Activated CD8-positive, alpha-beta T cell treated with anti-CD3 and anti-CD28 coated beads, Interleukin-2, amount 10 ng/mL, durations not matched to agents 7 days and 5 days (primary cell): ENCODE data around the gene SOD3. TPM values are rescaled to one million over a fixed set of nuclear protein-coding genes. Genes with fewer than 3 reads are reported as not detected.

ENCODE experiments used
- ATAC-seq: fragments of 150-1000 bp; cut with Tn5 transposase; one replicate; pipeline ENCODE4 v1.10.0; 2021; ENCODE audit warnings: moderate library complexity
- CTCF ChIA-PET: fragments of 350-600 bp; sonication (Branson Sonifier 250); formaldehyde crosslinking; loops from one replicate; lab custom pipeline; 2021; ENCODE audit warnings: antibody characterized with exemption; lab: Charles Lee
- POLR2A ChIA-PET: fragments of 350-600 bp; sonication (Branson Sonifier 250); formaldehyde crosslinking; loops from one replicate; lab custom pipeline; 2021; ENCODE audit warnings: antibody characterized with exemption; lab: Charles Lee
- DNase-seq: peaks from one replicate; pipeline ENCODE4 v3.0.0-alpha.2; 2020
- H3K27ac Mint-ChIP-seq: one replicate; pipeline ENCODE4 v1.8.0; 2021; ENCODE audit warnings: mild to moderate bottlenecking, mixed read lengths
- H3K27me3 Mint-ChIP-seq: one replicate; pipeline ENCODE4 v1.8.0; 2021; ENCODE audit warnings: low read depth, mixed read lengths
- H3K36me3 Mint-ChIP-seq: one replicate; pipeline ENCODE4 v1.8.0; 2021; ENCODE audit warnings: low read depth, mixed read lengths
- H3K4me1 Mint-ChIP-seq: one replicate; pipeline ENCODE4 v1.8.0; 2021; ENCODE audit warnings: low read depth, mixed read lengths
- H3K4me3 Mint-ChIP-seq: one replicate; pipeline ENCODE4 v1.8.0; 2021; ENCODE audit warnings: mild to moderate bottlenecking, mixed read lengths
- H3K9me3 Mint-ChIP-seq: one replicate; pipeline ENCODE4 v1.8.0; 2022; ENCODE audit warnings: mixed read lengths; ENCODE audit not compliant: insufficient read depth
- total RNA-seq, 2 experiments: library from RNA; stranded (reverse); gene quantifications; one replicate each; pipeline ENCODE4 v1.2.3, GENCODE V29; 2021

Gene SOD3
- total RNA-seq, 2 experiments from 2014 or later: not detected

- ATAC-seq (no peak), DNase-seq (no peak)
- Mint-ChIP-seq H3K4me3 (no peak overlapping the region), H3K9me3 (no peaks in the 10 kb centered on the region), H3K27me3 (no peaks in the 10 kb centered on the region), H3K36me3 (no peaks in the 10 kb centered on the region), H3K27ac (no peak overlapping the region), H3K4me1 (no peaks in the 10 kb centered on the region)
- CTCF ChIA-PET: no interaction called here
- POLR2A ChIA-PET: no interaction called here
These were observed 42.4 kb downstream of the SOD3 start for GRCh38 chr4:24837781-24838180.

GRCh38 chr4:24840362-24840761 is 45.0 kb downstream of the SOD3 start:
- Mint-ChIP-seq H3K27me3 (no peaks in the 10 kb centered on the region), H3K36me3 (no peaks in the 10 kb centered on the region), H3K4me3 (no peak overlapping the region), H3K27ac (no peak overlapping the region), H3K9me3 (no peaks in the 10 kb centered on the region), H3K4me1 (no peaks in the 10 kb centered on the region)
- ChIA-PET POLR2A (no interaction called here), CTCF (no interaction called here)
- ATAC-seq: no peak
- DNase-seq: no peak

- Mint-ChIP-seq H3K4me3 (no peak overlapping the region), H3K36me3 (no peaks in the 10 kb centered on the region), H3K27ac (no peak overlapping the region), H3K27me3 (no peaks in the 10 kb centered on the region), H3K4me1 (no peaks in the 10 kb centered on the region), H3K9me3 (no peaks in the 10 kb centered on the region)
- POLR2A ChIA-PET: no interaction called here
- DNase-seq: no peak
- CTCF ChIA-PET: no interaction called here
- no peak for ATAC-seq
These were observed 45.6 kb downstream of the SOD3 start for GRCh38 chr4:24840826-24841543.

GRCh38 chr4:24842356-24842755 is 47.0 kb downstream of the SOD3 start:
- ATAC-seq (no peak), DNase-seq (no peak)
- Mint-ChIP-seq H3K36me3 (no peaks in the 10 kb centered on the region), H3K27me3 (no peaks in the 10 kb centered on the region), H3K9me3 (no peaks in the 10 kb centered on the region), H3K27ac (no peak overlapping the region), H3K4me1 (no peaks in the 10 kb centered on the region), H3K4me3 (no peak overlapping the region)
- ChIA-PET CTCF (no interaction called here), POLR2A (no interaction called here)

GRCh38 chr4:24843096-24843495 is 47.7 kb downstream of the SOD3 start:
- H3K36me3 Mint-ChIP-seq: no peaks in the 10 kb centered on the region
- H3K9me3 Mint-ChIP-seq: no peaks in the 10 kb centered on the region
- H3K4me3 Mint-ChIP-seq: no peak overlapping the region
- DNase-seq: no peak
- CTCF ChIA-PET: no interaction called here
- POLR2A ChIA-PET: no interaction called here
- no peaks in the 10 kb centered on the region for H3K4me1 Mint-ChIP-seq
- H3K27me3 Mint-ChIP-seq: no peaks in the 10 kb centered on the region
- H3K27ac Mint-ChIP-seq: no peak overlapping the region
- ATAC-seq: no peak

- ChIA-PET POLR2A (no interaction called here), CTCF (no interaction called here)
- ATAC-seq (no peak), DNase-seq (no peak)
- Mint-ChIP-seq H3K9me3 (no peaks in the 10 kb centered on the region), H3K27me3 (no peaks in the 10 kb centered on the region), H3K36me3 (no peaks in the 10 kb centered on the region), H3K4me3 (no peak overlapping the region), H3K4me1 (no peaks in the 10 kb centered on the region), H3K27ac (no peak overlapping the region)
These were observed 49.8 kb downstream of the SOD3 start for GRCh38 chr4:24845132-24845531.

- CTCF ChIA-PET: no interaction called here
- POLR2A ChIA-PET: no interaction called here
- Mint-ChIP-seq H3K9me3 (no peaks in the 10 kb centered on the region), H3K27ac (no peak overlapping the region), H3K27me3 (no peaks in the 10 kb centered on the region), H3K4me1 (no peaks in the 10 kb centered on the region), H3K36me3 (no peaks in the 10 kb centered on the region), H3K4me3 (no peak overlapping the region)
- no peak for DNase-seq
- ATAC-seq: no peak
These were observed 50.5 kb downstream of the SOD3 start for GRCh38 chr4:24845902-24846301.

GRCh38 chr4:24846716-24847115 is 51.3 kb downstream of the SOD3 start:
- ChIA-PET POLR2A (no interaction called here), CTCF (no interaction called here)
- Mint-ChIP-seq H3K4me1 (no peaks in the 10 kb centered on the region), H3K36me3 (no peaks in the 10 kb centered on the region), H3K27ac (no peak overlapping the region), H3K9me3 (no peaks in the 10 kb centered on the region), H3K27me3 (no peaks in the 10 kb centered on the region), H3K4me3 (no peak overlapping the region)
- DNase-seq (no peak), ATAC-seq (no peak)

GRCh38 chr4:24849351-24849750 is 54.0 kb downstream of the SOD3 start:
- H3K4me1 Mint-ChIP-seq: no peaks in the 10 kb centered on the region
- no peaks in the 10 kb centered on the region for H3K9me3 Mint-ChIP-seq
- no peak overlapping the region for H3K4me3 Mint-ChIP-seq
- H3K36me3 Mint-ChIP-seq: no peaks in the 10 kb centered on the region
- no peak for ATAC-seq
- H3K27ac Mint-ChIP-seq: no peak overlapping the region
- ChIA-PET POLR2A (no interaction called here), CTCF (no interaction called here)
- H3K27me3 Mint-ChIP-seq: peaks cover 3% of the 10 kb centered on the region
- DNase-seq: no peak

GRCh38 chr4:24849756-24850155 is 54.4 kb downstream of the SOD3 start:
- no peak for ATAC-seq
- no peaks in the 10 kb centered on the region for H3K9me3 Mint-ChIP-seq
- no peak overlapping the region for H3K27ac Mint-ChIP-seq
- CTCF ChIA-PET: no interaction called here
- H3K27me3 Mint-ChIP-seq: peaks cover 3% of the 10 kb centered on the region
- no peaks in the 10 kb centered on the region for H3K4me1 Mint-ChIP-seq
- POLR2A ChIA-PET: no interaction called here
- no peak overlapping the region for H3K4me3 Mint-ChIP-seq
- DNase-seq: no peak
- no peaks in the 10 kb centered on the region for H3K36me3 Mint-ChIP-seq

Other genes with a start within 250 kb of the SOD3 start
- gene DHX15, start 211.0 kb upstream of the SOD3 start, total RNA-seq: 100 to 1,000 TPM; 193 to 198 TPM
- gene CCDC149, start 117.5 kb downstream of the SOD3 start, total RNA-seq: not detected
- not detected for gene LGI2, start 235.4 kb downstream of the SOD3 start, total RNA-seq